ENCODE measurements around the gene OR7A17. TPM values are rescaled to one million over a fixed set of nuclear protein-coding genes. Genes with fewer than 3 reads are reported as not detected.

OR7A17 gene
- total and polyA plus RNA-seq, 8 donors = 0.06 to 0.10 (median 0.07) TPM; not detected in 4

- ATAC-seq = no peak
- Histone ChIP-seq H3K36me3 (no peaks in the 10 kb centered on the region), H3K27ac (no peak overlapping the region), H3K4me3 (no peak overlapping the region), H3K27me3 (peaks cover 0 to 6% of the 10 kb centered on the region in 2 donors), H3K9me3 (no peaks in the 10 kb centered on the region), H3K4me1 (no peaks in the 10 kb centered on the region)
- TF ChIP-seq CTCF (IDR thresholded peaks at IDR 0.05) = no peak
- intact Hi-C loops (cut with DNase I) = no loop called here
- DNase-seq = no peak
These were observed 48.5 kb downstream of the OR7A17 start for GRCh38 chr19:14837391-14837790.

- H3K27ac ChIP-seq = peak within 1 kb of the TSS in 1 of 2 donors; percentile 19
- H3K4me1 ChIP-seq = no peaks in the 10 kb centered on the region
- no peak within 1 kb of the TSS for H3K4me3 ChIP-seq
- DNase-seq = no peak
- no peaks in the 10 kb centered on the region for H3K36me3 ChIP-seq
- TF ChIP-seq CTCF (IDR thresholded peaks at IDR 0.05) = no peak
- peaks cover 0 to 6% of the 10 kb centered on the region in 2 donors for H3K27me3 ChIP-seq
- ATAC-seq = no peak
- H3K9me3 ChIP-seq = no peaks in the 10 kb centered on the region
- intact Hi-C loops (cut with DNase I) = no loop called here
These were observed 50.9 kb downstream of the OR7A17 start, which contains the start of the genes OR7A5 and OR7C1 for GRCh38 chr19:14835011-14835410. OR7A5 (minus strand) TSS chr19:14835185; CDS start chr19:14828241, 6,944 bp downstream. OR7C1 (minus strand) TSS chr19:14835185; CDS start chr19:14800136, 35,049 bp downstream.

- no peak for TF ChIP-seq CTCF (IDR thresholded peaks at IDR 0.05)
- Histone ChIP-seq H3K4me3 (no peak overlapping the region), H3K27me3 (peaks cover 0 to 21% of the 10 kb centered on the region in 2 donors), H3K36me3 (no peaks in the 10 kb centered on the region), H3K27ac (no peak overlapping the region), H3K4me1 (no peaks in the 10 kb centered on the region), H3K9me3 (no peaks in the 10 kb centered on the region)
- DNase-seq (no peak), ATAC-seq (no peak)
- intact Hi-C loops (cut with DNase I) = no loop called here
These were observed 55.2 kb downstream of the OR7A17 start for GRCh38 chr19:14830702-14831101.

Other genes starting within 250 kb of the OR7A17 start
- gene ADGRE3, start 211.3 kb downstream of the OR7A17 start, total RNA-seq = under 1 TPM; 0.50 to 0.84 TPM
- under 1 TPM in 4 of 6 donors, not detected in 2; 0.13 to 0.24 (median 0.15) TPM for gene ADGRE3, start 211.3 kb downstream of the OR7A17 start, polyA plus RNA-seq (ENCODE audit: insufficient read length in 6 of 6)
- gene ZNF333, start 196.1 kb downstream of the OR7A17 start, total RNA-seq = 10 to 100 TPM; 11.7 to 16.4 TPM
- gene ZNF333, start 196.1 kb downstream of the OR7A17 start, polyA plus RNA-seq (ENCODE audit: insufficient read length in 6 of 6) = 10 to 100 TPM; 29.6 to 38.7 (median 36.7) TPM
- 10 to 100 TPM in 1 of 2 donors, 1 to 10 TPM in 1; 4.7 to 32.0 TPM for gene ADGRE2, start 107.6 kb downstream of the OR7A17 start, total RNA-seq
- under 1 TPM; 0.35 to 0.89 (median 0.56) TPM for gene ADGRE2, start 107.6 kb downstream of the OR7A17 start, polyA plus RNA-seq (ENCODE audit: insufficient read length in 6 of 6)
- gene OR7A5, start 50.9 kb downstream of the OR7A17 start, total RNA-seq = not detected
- gene OR7A5, start 50.9 kb downstream of the OR7A17 start, polyA plus RNA-seq (ENCODE audit: insufficient read length in 6 of 6) = not detected
- under 1 TPM in 1 of 2 donors, not detected in 1; 0.15 TPM for gene OR7C1, start 50.9 kb downstream of the OR7A17 start, total RNA-seq
- under 1 TPM; 0.08 to 0.18 (median 0.12) TPM for gene OR7C1, start 50.9 kb downstream of the OR7A17 start, polyA plus RNA-seq (ENCODE audit: insufficient read length in 6 of 6)
- gene OR7A10, start 37.2 kb downstream of the OR7A17 start, total RNA-seq = not detected
- not detected for gene OR7A10, start 37.2 kb downstream of the OR7A17 start, polyA plus RNA-seq (ENCODE audit: insufficient read length in 6 of 6)
- gene OR7C2, start 55.4 kb upstream of the OR7A17 start, total RNA-seq = not detected
- gene OR7C2, start 55.4 kb upstream of the OR7A17 start, polyA plus RNA-seq (ENCODE audit: insufficient read length in 6 of 6) = not detected
- gene SLC1A6, start 93.7 kb upstream of the OR7A17 start, total RNA-seq = not detected
- gene SLC1A6, start 93.7 kb upstream of the OR7A17 start, polyA plus RNA-seq (ENCODE audit: insufficient read length in 6 of 6) = under 1 TPM; 0.09 to 0.31 (median 0.17) TPM
- not detected for gene CASP14, start 163.3 kb upstream of the OR7A17 start, total RNA-seq
- gene CASP14, start 163.3 kb upstream of the OR7A17 start, polyA plus RNA-seq (ENCODE audit: insufficient read length in 6 of 6) = under 1 TPM in 2 of 6 donors, not detected in 4; 0.10 to 0.11 TPM
- not detected for gene OR1I1, start 196.1 kb upstream of the OR7A17 start, total RNA-seq
- under 1 TPM; 0.07 to 0.14 (median 0.09) TPM for gene OR1I1, start 196.1 kb upstream of the OR7A17 start, polyA plus RNA-seq (ENCODE audit: insufficient read length in 6 of 6)
- gene SYDE1, start 221.3 kb upstream of the OR7A17 start, total RNA-seq = 10 to 100 TPM; 17.5 to 22.9 TPM
- 10 to 100 TPM; 16.6 to 33.8 (median 24.5) TPM for gene SYDE1, start 221.3 kb upstream of the OR7A17 start, polyA plus RNA-seq (ENCODE audit: insufficient read length in 6 of 6)

Data from left lung (tissue), 10 donors.